ENCODE results near the gene PSMG4.

Gene PSMG4

DNA sequence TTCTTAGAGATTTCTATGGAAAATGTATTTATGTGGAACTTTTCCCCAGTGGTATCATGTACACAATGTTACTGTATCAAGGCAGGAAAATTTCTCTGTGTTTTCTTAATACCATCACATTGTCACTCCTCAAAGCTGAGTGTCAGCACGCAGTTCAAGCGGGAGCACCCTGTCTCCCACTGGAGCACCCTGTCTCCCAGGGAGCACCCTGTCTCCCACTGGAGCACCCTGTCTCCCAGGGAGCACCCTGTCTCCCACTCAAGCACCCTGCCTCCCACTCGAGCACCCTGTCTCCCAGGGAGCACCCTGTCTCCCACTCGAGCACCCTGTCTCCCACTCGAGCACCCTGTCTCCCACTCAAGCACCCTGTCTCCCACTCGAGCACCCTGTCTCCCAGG is 51.3 kb downstream of the PSMG4 start:
- no peak overlapping the region for H2AFZ ChIP-seq (ENCODE audit: low read depth, low read length)
- H3K4me2 ChIP-seq (ENCODE audit: low read length) = no peak overlapping the region
- H3K4me1 ChIP-seq (ENCODE audit: low read length) = peaks cover 8% of the 10 kb centered on the region
- H4K20me1 ChIP-seq (ENCODE audit: insufficient read depth, low read length) = no peaks in the 10 kb centered on the region
- H3K27ac ChIP-seq (ENCODE audit: low read length) = no peak overlapping the region
- TF ChIP-seq EZH2phosphoT487 (IDR thresholded peaks at IDR 0.05; ENCODE audit: low read depth) = no peak
- TF ChIP-seq CTCF (IDR thresholded peaks at IDR 0.05; ENCODE audit: low read depth, low read length) = no peak
- H3K79me2 ChIP-seq (ENCODE audit: low read length) = no peaks in the 10 kb centered on the region
- H3K9ac ChIP-seq (ENCODE audit: low read length) = no peak overlapping the region
- no peaks in the 10 kb centered on the region for H3K36me3 ChIP-seq (replicated peaks; ENCODE audit: low read depth, low read length)
- H3K4me3 ChIP-seq (ENCODE audit: low read length) = no peak overlapping the region
- no peaks in the 10 kb centered on the region for H3K27me3 ChIP-seq (ENCODE audit: low read depth, low read length)
- no peaks in the 10 kb centered on the region for H3K9me3 ChIP-seq (ENCODE audit: insufficient read depth, low read length)

- Histone ChIP-seq H3K4me1 (ENCODE audit: low read length) (peaks cover 8% of the 10 kb centered on the region), H3K27ac (ENCODE audit: low read length) (no peak overlapping the region), H2AFZ (ENCODE audit: low read depth, low read length) (no peak overlapping the region), H4K20me1 (ENCODE audit: insufficient read depth, low read length) (no peaks in the 10 kb centered on the region), H3K36me3 (replicated peaks; ENCODE audit: low read depth, low read length) (no peaks in the 10 kb centered on the region), H3K9ac (ENCODE audit: low read length) (no peak overlapping the region), H3K4me2 (ENCODE audit: low read length) (no peak overlapping the region), H3K79me2 (ENCODE audit: low read length) (no peaks in the 10 kb centered on the region), H3K9me3 (ENCODE audit: insufficient read depth, low read length) (no peaks in the 10 kb centered on the region), H3K4me3 (ENCODE audit: low read length) (no peak overlapping the region), H3K27me3 (ENCODE audit: low read depth, low read length) (no peaks in the 10 kb centered on the region)
- no peak for TF ChIP-seq CTCF (IDR thresholded peaks at IDR 0.05; ENCODE audit: low read depth, low read length)
- no peak for TF ChIP-seq EZH2phosphoT487 (IDR thresholded peaks at IDR 0.05; ENCODE audit: low read depth)
These were observed 52.0 kb downstream of the PSMG4 start for GRCh38 chr6:3310703-3311102.

- no peaks in the 10 kb centered on the region for H3K27me3 ChIP-seq (ENCODE audit: low read depth, low read length)
- H3K4me3 ChIP-seq (ENCODE audit: low read length) = no peak overlapping the region
- no peaks in the 10 kb centered on the region for H4K20me1 ChIP-seq (ENCODE audit: insufficient read depth, low read length)
- no peaks in the 10 kb centered on the region for H3K36me3 ChIP-seq (replicated peaks; ENCODE audit: low read depth, low read length)
- H3K79me2 ChIP-seq (ENCODE audit: low read length) = no peaks in the 10 kb centered on the region
- H3K9me3 ChIP-seq (ENCODE audit: insufficient read depth, low read length) = no peaks in the 10 kb centered on the region
- H3K27ac ChIP-seq (ENCODE audit: low read length) = no peak overlapping the region
- no peak overlapping the region for H3K4me2 ChIP-seq (ENCODE audit: low read length)
- H2AFZ ChIP-seq (ENCODE audit: low read depth, low read length) = no peak overlapping the region
- no peak for TF ChIP-seq EZH2phosphoT487 (IDR thresholded peaks at IDR 0.05; ENCODE audit: low read depth)
- TF ChIP-seq CTCF (IDR thresholded peaks at IDR 0.05; ENCODE audit: low read depth, low read length) = no peak
- peaks cover 8% of the 10 kb centered on the region for H3K4me1 ChIP-seq (ENCODE audit: low read length)
- no peak overlapping the region for H3K9ac ChIP-seq (ENCODE audit: low read length)
These were observed 53.1 kb downstream of the PSMG4 start for GRCh38 chr6:3311826-3312225.

DNA sequence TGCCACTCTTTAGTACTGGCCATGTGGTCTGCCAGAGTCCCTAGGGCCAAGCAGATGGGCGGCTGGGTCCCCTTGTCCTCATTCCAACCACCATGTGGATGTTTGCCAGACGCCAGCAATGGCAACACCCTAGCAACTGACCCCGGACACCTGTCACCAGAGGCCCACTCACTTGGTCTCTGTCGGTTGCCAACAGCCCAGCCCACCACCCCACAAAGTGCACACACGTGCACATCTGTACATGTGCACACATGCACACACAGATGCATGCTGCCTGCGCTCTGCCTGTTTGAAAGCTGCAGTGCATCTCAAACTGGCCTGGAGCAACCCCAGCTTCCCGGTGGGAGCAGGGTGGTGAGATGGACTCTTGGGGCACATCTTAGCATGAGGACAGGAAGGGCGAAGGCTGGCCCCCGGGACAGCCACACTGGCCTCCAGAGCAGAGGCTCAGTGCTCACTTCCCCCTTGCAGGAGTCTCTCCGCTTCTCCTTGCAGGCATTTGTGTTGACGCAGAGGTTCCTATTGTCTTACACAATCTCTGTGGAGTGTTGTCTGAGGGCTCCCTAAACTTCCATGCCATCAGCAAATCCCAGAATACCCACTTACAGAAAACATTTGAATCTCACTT is 54.0 kb downstream of the PSMG4 start:
- Histone ChIP-seq H3K9ac (ENCODE audit: low read length) (no peak overlapping the region), H3K36me3 (replicated peaks; ENCODE audit: low read depth, low read length) (no peaks in the 10 kb centered on the region), H3K4me2 (ENCODE audit: low read length) (no peak overlapping the region), H3K9me3 (ENCODE audit: insufficient read depth, low read length) (no peaks in the 10 kb centered on the region), H3K4me1 (ENCODE audit: low read length) (peaks cover 8% of the 10 kb centered on the region), H3K4me3 (ENCODE audit: low read length) (no peak overlapping the region), H2AFZ (ENCODE audit: low read depth, low read length) (no peak overlapping the region), H3K27ac (ENCODE audit: low read length) (no peak overlapping the region), H4K20me1 (ENCODE audit: insufficient read depth, low read length) (no peaks in the 10 kb centered on the region), H3K79me2 (ENCODE audit: low read length) (no peaks in the 10 kb centered on the region), H3K27me3 (ENCODE audit: low read depth, low read length) (no peaks in the 10 kb centered on the region)
- no peak for TF ChIP-seq CTCF (IDR thresholded peaks at IDR 0.05; ENCODE audit: low read depth, low read length)
- no peak for TF ChIP-seq EZH2phosphoT487 (IDR thresholded peaks at IDR 0.05; ENCODE audit: low read depth)

Measured in OCI-LY3 (cell line).